HG03520 (cell line): ENCODE results near the gene GPR152.

Experiments used
- ATAC-seq: cut with Tn5 transposase; IDR thresholded peaks from one replicate; pipeline ENCODE4 v1.9.1; 2021; ENCODE audit warnings: mild to moderate bottlenecking, moderate library complexity; ENCODE audit not compliant: unreplicated experiment

Gene GPR152

GRCh38 chr11:67452141-67452952, at the start of gene GPR152:
GPR152 (minus strand) TSS chr11:67452729; CDS start chr11:67452724, 5 bp downstream.
- no peak for ATAC-seq

- no peak for ATAC-seq
Measured at GRCh38 chr11:67501854-67502253, 49.3 kb upstream of the GPR152 start.

GRCh38 chr11:67500831-67501715, 48.5 kb upstream of the GPR152 start:
- no peak for ATAC-seq

- ATAC-seq, result no peak
Measured at GRCh38 chr11:67500484-67500821, 47.9 kb upstream of the GPR152 start.

GRCh38 chr11:67499808-67500483, 47.4 kb upstream of the GPR152 start:
- no peak for ATAC-seq

GRCh38 chr11:67498544-67498972, 46.0 kb upstream of the GPR152 start:
- ATAC-seq, result no peak

- no peak for ATAC-seq
Measured at GRCh38 chr11:67497656-67498291, 45.2 kb upstream of the GPR152 start.

GRCh38 chr11:67496113-67496512, 43.6 kb upstream of the GPR152 start:
- no peak for ATAC-seq

- no peak for ATAC-seq
Measured at GRCh38 chr11:67495234-67496005, 42.9 kb upstream of the GPR152 start.

- no peak for ATAC-seq
Measured at GRCh38 chr11:67494371-67495233, 42.1 kb upstream of the GPR152 start.

GRCh38 chr11:67493548-67494370, 41.2 kb upstream of the GPR152 start:
- ATAC-seq, result no peak

GRCh38 chr11:67492801-67493547, 40.4 kb upstream of the GPR152 start:
- ATAC-seq, result no peak

- ATAC-seq, result no peak
Measured at GRCh38 chr11:67492069-67492727, 39.7 kb upstream of the GPR152 start.

- no peak for ATAC-seq
Measured at GRCh38 chr11:67491276-67492068, 38.9 kb upstream of the GPR152 start.

- no peak for ATAC-seq
Measured at GRCh38 chr11:67490727-67491065, 38.2 kb upstream of the GPR152 start.
